HepG2 (cell line): ENCODE results near the gene ZNF227. TPM values are rescaled to one million over a fixed set of nuclear protein-coding genes. Genes with fewer than 3 reads are reported as not detected.

Source experiments
- ATF2 ChIP-seq: sonication (generic); formaldehyde crosslinking; IDR thresholded peaks from 2 replicates; pipeline ENCODE4 v1.4.0; 2020; ENCODE audit warnings: missing genetic modification reagents
- CENPX ChIP-seq: sonication (generic); formaldehyde crosslinking; IDR thresholded peaks from 2 replicates; pipeline ENCODE4 v1.9.0; 2021; ENCODE audit warnings: mild to moderate bottlenecking, missing genetic modification reagents, moderate library complexity
- HOXD1 ChIP-seq: sonication (generic); formaldehyde crosslinking; IDR thresholded peaks from 2 replicates; pipeline ENCODE4 v1.5.0; 2020; ENCODE audit warnings: missing genetic modification reagents
- MBD4 ChIP-seq: IDR thresholded peaks from 2 replicates; pipeline ENCODE4 v1.6.1; 2012; ENCODE audit warnings: low read length, inconsistent platforms, borderline replicate concordance
- NFE2 ChIP-seq: sonication (generic); formaldehyde crosslinking; IDR thresholded peaks from 2 replicates; pipeline ENCODE4 v1.4.0; 2020; ENCODE audit warnings: missing genetic modification reagents
- PLRG1 ChIP-seq: fragments of 450-650 bp; conservative IDR thresholded peaks from 2 replicates; pipeline ENCODE4 v1.6.1; 2016
- RFX1 ChIP-seq: fragments of 450-650 bp; IDR thresholded peaks from 2 replicates; pipeline ENCODE4 v1.6.1; 2017
- RNF2 ChIP-seq: fragments of 450-650 bp; conservative IDR thresholded peaks from 2 replicates; pipeline ENCODE4 v1.6.1; 2016; ENCODE audit warnings: low read depth
- SALL2 ChIP-seq: sonication (generic); formaldehyde crosslinking; IDR thresholded peaks from 2 replicates; pipeline ENCODE4 v1.8.1; 2023; ENCODE audit warnings: mild to moderate bottlenecking, missing genetic modification reagents, inconsistent platforms
- SOX6 ChIP-seq, 2 experiments: fragments of 450-650 bp in 1 of 2; sonication (generic) in 1 of 2; formaldehyde crosslinking in 1 of 2; IDR thresholded peaks; 2 replicates each; pipeline versions ENCODE4 v1.4.0 to v1.6.1; 2017 to 2020; ENCODE audit warnings: antibody characterized with exemption in 1 of 2, mild to moderate bottlenecking in 1 of 2, missing genetic modification reagents in 1 of 2
- ZBTB3 ChIP-seq: sonication (generic); formaldehyde crosslinking; IDR thresholded peaks from 2 replicates; pipeline ENCODE4 v1.4.0; 2020; ENCODE audit warnings: low read depth, mild to moderate bottlenecking, moderate library complexity, missing genetic modification reagents, borderline replicate concordance
- ZKSCAN8 ChIP-seq: IDR thresholded peaks from 2 replicates; pipeline ENCODE4 v1.6.1; 2016; ENCODE audit warnings: borderline replicate concordance, missing genetic modification reagents, missing compliant biosample characterization
- ZMYM4 ChIP-seq: sonication (generic); formaldehyde crosslinking; IDR thresholded peaks from 2 replicates; pipeline ENCODE4 v1.8.1; 2023; ENCODE audit warnings: mild to moderate bottlenecking, missing genetic modification reagents
- ZNF143 ChIP-seq: sonication (generic); formaldehyde crosslinking; IDR thresholded peaks from 2 replicates; pipeline ENCODE4 v1.4.0; 2020; ENCODE audit warnings: missing genetic modification reagents
- ZNF296 ChIP-seq: sonication (generic); formaldehyde crosslinking; conservative IDR thresholded peaks from 2 replicates; pipeline ENCODE4 v1.5.0; 2020; ENCODE audit warnings: mild to moderate bottlenecking, missing genetic modification reagents
- ZNF337 ChIP-seq: sonication (generic); formaldehyde crosslinking; IDR thresholded peaks from 2 replicates; pipeline ENCODE4 v1.5.1; 2020; ENCODE audit warnings: missing genetic modification reagents, low read depth, mild to moderate bottlenecking, borderline replicate concordance
- ZNF367 ChIP-seq: sonication (generic); formaldehyde crosslinking; IDR thresholded peaks from 2 replicates; pipeline ENCODE4 v1.4.0; 2020; ENCODE audit warnings: missing genetic modification reagents, borderline replicate concordance
- ZNF510 ChIP-seq: sonication (generic); formaldehyde crosslinking; IDR thresholded peaks from 2 replicates; pipeline ENCODE4 v1.4.0; 2020; ENCODE audit warnings: low read depth, mild to moderate bottlenecking, missing genetic modification reagents
- ZNF747 ChIP-seq: sonication (generic); formaldehyde crosslinking; IDR thresholded peaks from 2 replicates; pipeline ENCODE4 v1.8.1; 2023; ENCODE audit warnings: missing genetic modification reagents, mild to moderate bottlenecking, borderline replicate concordance
- polyA plus RNA-seq, 8 experiments: library from polyadenylated mRNA; depleted of rRNA in 3 of 8; stranded (reverse) in 7 of 8; unstranded in 1 of 8; fragments of >200 nt; fragmentation: Illumina TruSeq in 4 of 8; extraction: Trizol in 4 of 8; gene quantifications; 2 replicates each; pipeline versions ENCODE4 v1.2.1 to v1.2.3, GENCODE V29; 2011 to 2016; ENCODE audit warnings: low read depth in 4 of 8, missing spikeins in 1 of 8, mixed read lengths in 1 of 8; ENCODE audit not compliant: insufficient read depth in 1 of 8
- total RNA-seq, 5 experiments: library from RNA; depleted of rRNA; stranded (reverse); fragments of >200 nt; fragmentation: Illumina TruSeq; extraction: Trizol; gene quantifications; 2 replicates each; pipeline ENCODE4 v1.2.3, GENCODE V29; 2016; ENCODE audit warnings: low read depth in 1 of 5
- TF ChIP-seq, protein P1 (sequence below), 2 experiments: sonication (generic) in 1 of 2; formaldehyde crosslinking in 1 of 2; IDR thresholded peaks; 2 replicates each; pipeline versions ENCODE4 v1.6.1 to v1.9.0; 2014 to 2022; ENCODE audit warnings: antibody characterized with exemption in 1 of 2, borderline replicate concordance in 1 of 2, inconsistent platforms in 1 of 2, low read depth in 1 of 2, missing genetic modification reagents in 1 of 2
- TF ChIP-seq, protein P2 (sequence below): sonication (generic); formaldehyde crosslinking; conservative IDR thresholded peaks from 2 replicates; pipeline ENCODE4 v1.4.0; 2020; ENCODE audit warnings: missing genetic modification reagents
- TF ChIP-seq, protein P3 (sequence below): sonication (generic); formaldehyde crosslinking; IDR thresholded peaks from 2 replicates; pipeline ENCODE4 v1.8.0; 2022; ENCODE audit warnings: mild to moderate bottlenecking, missing genetic modification reagents

Gene ZNF227
- total and polyA plus RNA-seq, 2 of the 13 experiments (the other 11 are each of a cell fraction or from before 2014, with no cell fraction given), result 3.1 to 16.8 TPM

GRCh38 chr19:44254496-44254895 is 42.2 kb downstream of the ZNF227 start (continued):
- TF ChIP-seq RFX1, result no peak
- no peak for TF ChIP-seq RNF2
- 0 out of 2 replicates have a peak, but pooled peaks have one; percentile 15 for TF ChIP-seq ATF2 (CRISPR knock-in tag)
- TF ChIP-seq HOXD1 (CRISPR knock-in tag), result 0 out of 2 replicates have a peak, but pooled peaks have one; percentile 25
- no peak for TF ChIP-seq ZNF337 (CRISPR knock-in tag)
- TF ChIP-seq, protein P1, sequence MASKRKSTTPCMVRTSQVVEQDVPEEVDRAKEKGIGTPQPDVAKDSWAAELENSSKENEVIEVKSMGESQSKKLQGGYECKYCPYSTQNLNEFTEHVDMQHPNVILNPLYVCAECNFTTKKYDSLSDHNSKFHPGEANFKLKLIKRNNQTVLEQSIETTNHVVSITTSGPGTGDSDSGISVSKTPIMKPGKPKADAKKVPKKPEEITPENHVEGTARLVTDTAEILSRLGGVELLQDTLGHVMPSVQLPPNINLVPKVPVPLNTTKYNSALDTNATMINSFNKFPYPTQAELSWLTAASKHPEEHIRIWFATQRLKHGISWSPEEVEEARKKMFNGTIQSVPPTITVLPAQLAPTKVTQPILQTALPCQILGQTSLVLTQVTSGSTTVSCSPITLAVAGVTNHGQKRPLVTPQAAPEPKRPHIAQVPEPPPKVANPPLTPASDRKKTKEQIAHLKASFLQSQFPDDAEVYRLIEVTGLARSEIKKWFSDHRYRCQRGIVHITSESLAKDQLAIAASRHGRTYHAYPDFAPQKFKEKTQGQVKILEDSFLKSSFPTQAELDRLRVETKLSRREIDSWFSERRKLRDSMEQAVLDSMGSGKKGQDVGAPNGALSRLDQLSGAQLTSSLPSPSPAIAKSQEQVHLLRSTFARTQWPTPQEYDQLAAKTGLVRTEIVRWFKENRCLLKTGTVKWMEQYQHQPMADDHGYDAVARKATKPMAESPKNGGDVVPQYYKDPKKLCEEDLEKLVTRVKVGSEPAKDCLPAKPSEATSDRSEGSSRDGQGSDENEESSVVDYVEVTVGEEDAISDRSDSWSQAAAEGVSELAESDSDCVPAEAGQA (IDR thresholded peaks at IDR 0.05; ENCODE audit: low read depth), result no peak
- TF ChIP-seq, protein P1 (CRISPR knock-in tag; IDR thresholded peaks at IDR 0.05; ENCODE audit: borderline replicate concordance), result no peak
- no peak for TF ChIP-seq MBD4
- TF ChIP-seq, protein P2, sequence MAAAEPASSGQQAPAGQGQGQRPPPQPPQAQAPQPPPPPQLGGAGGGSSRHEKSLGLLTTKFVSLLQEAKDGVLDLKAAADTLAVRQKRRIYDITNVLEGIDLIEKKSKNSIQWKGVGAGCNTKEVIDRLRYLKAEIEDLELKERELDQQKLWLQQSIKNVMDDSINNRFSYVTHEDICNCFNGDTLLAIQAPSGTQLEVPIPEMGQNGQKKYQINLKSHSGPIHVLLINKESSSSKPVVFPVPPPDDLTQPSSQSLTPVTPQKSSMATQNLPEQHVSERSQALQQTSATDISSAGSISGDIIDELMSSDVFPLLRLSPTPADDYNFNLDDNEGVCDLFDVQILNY (CRISPR knock-in tag), result no peak
- no peak for TF ChIP-seq ZNF367 (CRISPR knock-in tag)
- no peak for TF ChIP-seq ZNF510 (CRISPR knock-in tag)
- no peak for TF ChIP-seq ZNF747 (CRISPR knock-in tag)
- no peak for TF ChIP-seq SOX6 (IDR thresholded peaks at IDR 0.05)
- peak; percentile 88 for TF ChIP-seq SOX6 (CRISPR knock-in tag; IDR thresholded peaks at IDR 0.05)
- no peak for TF ChIP-seq ZKSCAN8 (CRISPR knock-in tag)
- no peak for TF ChIP-seq ZNF143 (CRISPR knock-in tag)
- TF ChIP-seq ZNF296, result no peak
- TF ChIP-seq CENPX, result no peak
- TF ChIP-seq PLRG1, result no peak
- TF ChIP-seq, protein P3, sequence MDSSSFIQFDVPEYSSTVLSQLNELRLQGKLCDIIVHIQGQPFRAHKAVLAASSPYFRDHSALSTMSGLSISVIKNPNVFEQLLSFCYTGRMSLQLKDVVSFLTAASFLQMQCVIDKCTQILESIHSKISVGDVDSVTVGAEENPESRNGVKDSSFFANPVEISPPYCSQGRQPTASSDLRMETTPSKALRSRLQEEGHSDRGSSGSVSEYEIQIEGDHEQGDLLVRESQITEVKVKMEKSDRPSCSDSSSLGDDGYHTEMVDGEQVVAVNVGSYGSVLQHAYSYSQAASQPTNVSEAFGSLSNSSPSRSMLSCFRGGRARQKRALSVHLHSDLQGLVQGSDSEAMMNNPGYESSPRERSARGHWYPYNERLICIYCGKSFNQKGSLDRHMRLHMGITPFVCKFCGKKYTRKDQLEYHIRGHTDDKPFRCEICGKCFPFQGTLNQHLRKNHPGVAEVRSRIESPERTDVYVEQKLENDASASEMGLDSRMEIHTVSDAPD, result no peak
- peak; percentile 64 for TF ChIP-seq ZMYM4 (CRISPR knock-in tag)
- TF ChIP-seq SALL2 (CRISPR knock-in tag), result no peak
- TF ChIP-seq ZBTB3 (CRISPR knock-in tag), result no peak
- TF ChIP-seq NFE2, result no peak
